ENCODE measurements around the gene DIP2A.

DIP2A gene

DNA sequence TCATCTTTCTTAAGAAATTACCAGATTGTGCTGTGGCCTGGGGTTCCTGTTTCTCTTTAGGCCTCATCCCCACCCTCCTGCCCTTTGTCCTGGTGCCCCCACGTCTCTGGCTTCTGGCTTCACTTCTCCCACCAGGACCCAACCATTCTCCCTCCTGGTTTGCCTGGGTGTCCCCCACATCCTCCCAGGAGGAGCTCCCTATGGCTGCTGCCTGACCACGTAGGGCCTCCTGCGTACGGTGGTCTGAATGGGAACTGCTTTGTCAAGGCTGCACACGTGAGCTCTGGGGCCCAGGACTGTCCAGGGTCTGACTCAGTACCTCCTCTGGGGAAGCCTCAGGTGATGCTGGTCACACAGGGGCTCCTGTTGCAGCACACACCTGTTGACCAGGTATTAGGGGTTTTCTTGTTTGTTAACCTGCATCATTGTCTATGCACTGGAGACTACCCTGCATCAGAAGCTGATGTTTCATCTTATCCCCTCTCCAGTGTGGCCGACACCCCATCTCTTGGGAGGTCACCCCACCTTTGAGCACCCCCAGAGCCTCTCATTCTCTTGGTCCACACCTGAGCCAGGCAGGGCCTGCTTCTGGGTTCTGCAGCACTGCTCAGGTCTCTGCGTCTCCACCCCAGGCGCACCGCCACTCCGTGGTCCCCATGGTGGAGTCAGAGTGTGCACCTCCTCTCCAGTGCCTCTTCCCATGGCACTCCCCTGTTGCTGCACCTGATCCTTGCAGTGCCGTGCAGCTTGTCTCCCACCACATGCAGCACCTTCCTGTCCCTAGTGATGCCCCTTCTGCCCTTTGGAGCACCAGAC, 80.4 kb downstream of the DIP2A start:
- H3K4me3 ChIP-seq (ENCODE audit: low read depth, low read length): no peak overlapping the region
- no peak for TF ChIP-seq MYC (IDR thresholded peaks at IDR 0.05; ENCODE audit: low read depth, low read length)
- TF ChIP-seq, protein P1, sequence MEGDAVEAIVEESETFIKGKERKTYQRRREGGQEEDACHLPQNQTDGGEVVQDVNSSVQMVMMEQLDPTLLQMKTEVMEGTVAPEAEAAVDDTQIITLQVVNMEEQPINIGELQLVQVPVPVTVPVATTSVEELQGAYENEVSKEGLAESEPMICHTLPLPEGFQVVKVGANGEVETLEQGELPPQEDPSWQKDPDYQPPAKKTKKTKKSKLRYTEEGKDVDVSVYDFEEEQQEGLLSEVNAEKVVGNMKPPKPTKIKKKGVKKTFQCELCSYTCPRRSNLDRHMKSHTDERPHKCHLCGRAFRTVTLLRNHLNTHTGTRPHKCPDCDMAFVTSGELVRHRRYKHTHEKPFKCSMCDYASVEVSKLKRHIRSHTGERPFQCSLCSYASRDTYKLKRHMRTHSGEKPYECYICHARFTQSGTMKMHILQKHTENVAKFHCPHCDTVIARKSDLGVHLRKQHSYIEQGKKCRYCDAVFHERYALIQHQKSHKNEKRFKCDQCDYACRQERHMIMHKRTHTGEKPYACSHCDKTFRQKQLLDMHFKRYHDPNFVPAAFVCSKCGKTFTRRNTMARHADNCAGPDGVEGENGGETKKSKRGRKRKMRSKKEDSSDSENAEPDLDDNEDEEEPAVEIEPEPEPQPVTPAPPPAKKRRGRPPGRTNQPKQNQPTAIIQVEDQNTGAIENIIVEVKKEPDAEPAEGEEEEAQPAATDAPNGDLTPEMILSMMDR (IDR thresholded peaks at IDR 0.05; ENCODE audit: low read depth, low read length): no peak
- no peak for TF ChIP-seq POLR2A (IDR thresholded peaks at IDR 0.05; ENCODE audit: extremely low read depth, insufficient read length)
- TF ChIP-seq, protein P2, sequence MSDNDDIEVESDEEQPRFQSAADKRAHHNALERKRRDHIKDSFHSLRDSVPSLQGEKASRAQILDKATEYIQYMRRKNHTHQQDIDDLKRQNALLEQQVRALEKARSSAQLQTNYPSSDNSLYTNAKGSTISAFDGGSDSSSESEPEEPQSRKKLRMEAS (IDR thresholded peaks at IDR 0.05; ENCODE audit: low read depth, low read length): no peak
- DNase-seq (ENCODE audit: low read depth): no peak

DNA sequence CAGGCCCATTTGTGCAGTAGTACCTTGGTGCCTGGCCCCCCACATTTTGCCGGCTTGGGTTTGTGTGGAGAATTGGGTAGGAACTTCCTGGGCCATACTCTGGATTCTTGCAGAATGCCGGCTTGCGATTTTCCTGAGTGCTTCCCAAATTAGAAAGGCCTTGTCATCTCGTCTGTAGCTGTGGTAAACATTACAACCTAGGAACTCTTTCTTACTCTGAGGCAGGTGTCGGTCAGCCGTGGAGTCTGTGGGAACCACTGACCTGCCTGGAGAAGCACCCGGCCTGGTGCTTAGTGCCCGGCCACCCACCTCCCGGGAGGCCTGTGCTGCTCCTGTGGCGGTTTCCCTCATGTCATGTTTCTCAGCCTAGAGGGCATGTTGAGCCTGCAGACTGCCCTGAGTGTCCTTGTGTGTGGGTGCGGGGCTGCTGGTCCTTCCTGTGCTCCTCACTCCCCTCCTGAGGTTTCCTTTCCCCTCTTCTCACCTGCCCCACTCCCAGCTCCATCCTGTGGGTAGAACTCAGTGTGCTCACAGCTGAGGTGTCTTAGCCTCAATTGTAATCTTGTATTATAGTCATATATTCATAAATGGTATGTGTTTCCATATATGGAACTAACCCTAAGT, 81.5 kb downstream of the DIP2A start:
- no peak for DNase-seq (ENCODE audit: low read depth)
- TF ChIP-seq MYC (IDR thresholded peaks at IDR 0.05; ENCODE audit: low read depth, low read length): no peak
- H3K4me3 ChIP-seq (ENCODE audit: low read depth, low read length): no peak overlapping the region

DNA sequence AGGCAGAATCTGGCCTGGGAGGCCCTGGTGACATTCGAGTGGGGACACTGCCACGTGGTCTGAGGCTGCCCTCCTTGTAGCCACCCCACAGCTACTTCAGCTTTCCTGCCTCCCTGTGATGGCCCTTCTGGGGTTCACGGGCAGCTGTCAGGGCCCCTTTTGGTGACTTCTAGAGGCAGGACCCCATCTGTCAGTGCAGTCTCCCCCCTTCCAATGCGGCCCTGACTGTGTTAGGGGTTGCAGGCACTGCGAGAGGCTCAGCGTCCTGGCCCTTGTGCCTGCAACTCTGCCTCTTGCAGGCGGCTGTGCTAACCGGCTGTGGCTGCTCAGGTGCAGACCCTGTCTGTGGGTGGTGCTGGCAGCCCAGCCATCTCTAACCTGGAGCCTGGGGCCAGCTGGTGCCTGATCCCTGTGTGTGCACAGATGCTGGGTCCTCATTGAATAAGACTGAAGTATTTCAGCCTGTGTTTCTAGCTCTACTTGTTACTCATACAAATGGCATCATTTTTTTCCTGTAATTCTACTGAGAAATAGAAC, 84.0 kb downstream of the DIP2A start:
- DNase-seq (ENCODE audit: low read depth): no peak

DNA sequence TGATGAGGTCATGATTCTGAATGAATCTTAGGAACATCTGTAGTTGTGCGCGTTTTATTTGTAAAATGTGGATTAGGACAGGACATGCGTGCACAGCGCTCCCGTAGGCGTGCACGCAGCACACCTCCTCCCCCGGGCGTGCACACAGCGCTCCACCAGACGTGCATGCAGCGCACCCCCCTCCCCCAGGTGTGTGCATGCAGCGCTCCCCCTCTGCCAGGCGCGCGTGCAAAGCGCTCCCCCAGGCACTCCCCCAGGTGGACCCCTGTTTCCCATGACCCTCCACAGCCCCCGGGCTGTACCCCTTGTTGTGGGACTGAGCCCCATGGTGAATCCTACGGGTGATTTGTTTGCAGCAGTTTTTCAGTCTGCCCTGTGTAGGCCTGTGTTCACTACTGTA, 84.6 kb downstream of the DIP2A start:
- DNase-seq (ENCODE audit: low read depth): no peak
- H3K4me3 ChIP-seq (ENCODE audit: low read depth, low read length): no peak overlapping the region
- TF ChIP-seq, protein P2 (IDR thresholded peaks at IDR 0.05; ENCODE audit: low read depth, low read length): no peak
- TF ChIP-seq POLR2A (IDR thresholded peaks at IDR 0.05; ENCODE audit: extremely low read depth, insufficient read length): no peak
- TF ChIP-seq MYC (IDR thresholded peaks at IDR 0.05; ENCODE audit: low read depth, low read length): no peak
- TF ChIP-seq, protein P1 (IDR thresholded peaks at IDR 0.05; ENCODE audit: low read depth, low read length): no peak

More for the DNA sequence above, 84.0 kb downstream of the DIP2A start:
- H3K4me3 ChIP-seq (ENCODE audit: low read depth, low read length): no peak overlapping the region
- no peak for TF ChIP-seq MYC (IDR thresholded peaks at IDR 0.05; ENCODE audit: low read depth, low read length)
- no peak for TF ChIP-seq POLR2A (IDR thresholded peaks at IDR 0.05; ENCODE audit: extremely low read depth, insufficient read length)
- TF ChIP-seq, protein P1 (IDR thresholded peaks at IDR 0.05; ENCODE audit: low read depth, low read length): no peak
- TF ChIP-seq, protein P2 (IDR thresholded peaks at IDR 0.05; ENCODE audit: low read depth, low read length): no peak

DNA sequence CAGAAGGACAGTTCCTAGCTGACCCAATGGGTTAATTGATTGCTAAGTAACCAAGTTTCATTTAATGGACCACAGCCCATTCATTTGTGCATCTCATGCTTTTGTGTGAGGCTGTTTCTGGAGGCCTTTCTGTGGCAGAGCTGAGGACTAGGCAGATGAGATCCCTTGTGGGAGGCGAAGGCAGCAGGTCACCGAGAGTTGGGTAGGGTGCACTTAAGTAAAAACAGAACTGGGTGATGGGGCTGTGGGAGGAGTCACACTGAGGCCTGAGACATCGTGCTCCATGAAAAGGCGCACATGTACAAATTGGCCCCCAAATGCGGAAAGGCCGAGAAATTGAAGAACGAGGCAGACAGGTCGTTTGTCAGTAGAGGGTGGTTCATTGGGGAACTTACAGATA, 85.3 kb downstream of the DIP2A start:
- no peak overlapping the region for H3K4me3 ChIP-seq (ENCODE audit: low read depth, low read length)
- no peak for DNase-seq (ENCODE audit: low read depth)
- TF ChIP-seq POLR2A (IDR thresholded peaks at IDR 0.05; ENCODE audit: extremely low read depth, insufficient read length) (no peak), MYC (IDR thresholded peaks at IDR 0.05; ENCODE audit: low read depth, low read length) (no peak)
- TF ChIP-seq, protein P1 (IDR thresholded peaks at IDR 0.05; ENCODE audit: low read depth, low read length): no peak
- TF ChIP-seq, protein P2 (IDR thresholded peaks at IDR 0.05; ENCODE audit: low read depth, low read length): no peak

DNA sequence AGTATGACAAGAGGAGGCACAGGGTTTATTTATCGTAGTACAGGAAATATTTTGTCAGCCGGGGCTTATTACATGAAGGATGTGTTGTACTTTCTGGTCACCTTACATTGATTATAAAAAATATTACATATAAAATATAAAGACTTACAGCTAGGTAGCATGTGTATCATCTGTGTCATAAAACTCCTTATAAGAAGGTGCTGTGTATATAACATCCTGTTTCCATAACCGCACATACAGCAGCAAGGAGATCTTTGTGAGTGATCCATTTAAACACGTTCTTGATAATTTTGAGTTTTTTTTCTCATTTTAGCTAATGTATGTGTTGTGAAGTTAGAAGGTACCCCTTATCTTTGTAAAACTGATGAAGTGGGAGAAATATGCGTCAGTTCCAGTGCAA, 86.1 kb downstream of the DIP2A start:
- H3K4me3 ChIP-seq (ENCODE audit: low read depth, low read length): no peak overlapping the region
- TF ChIP-seq MYC (IDR thresholded peaks at IDR 0.05; ENCODE audit: low read depth, low read length) (no peak), POLR2A (IDR thresholded peaks at IDR 0.05; ENCODE audit: extremely low read depth, insufficient read length) (no peak)
- TF ChIP-seq, protein P1 (IDR thresholded peaks at IDR 0.05; ENCODE audit: low read depth, low read length): no peak
- TF ChIP-seq, protein P2 (IDR thresholded peaks at IDR 0.05; ENCODE audit: low read depth, low read length): no peak
- DNase-seq (ENCODE audit: low read depth): no peak

Measured in NB4 (cell line).